K562 (cell line): ENCODE measurements around the gene CFL1. TPM values are rescaled to one million over a fixed set of nuclear protein-coding genes. Genes with fewer than 3 reads are reported as not detected.

Experiments used
- ATAC-seq: fragments of 200-7000 bp; cut with Tn5 transposase; 3 replicates; pipeline ENCODE4 v1.9.1; 2020; ENCODE audit warnings: moderate library complexity
- BruUV-seq: library from RNA; stranded (reverse); fragments of 400-500 nt; replicated peaks from 2 replicates; lab custom pipeline; 2021; lab: Mats Ljungman, UMichigan
- CTCF ChIA-PET: fragments of 300-600 bp; formaldehyde crosslinking; extraction: SDS; loops from one replicate; lab custom pipeline; 2021; ENCODE audit warnings: low intra/inter-chr PET ratio; lab: Yijun Ruan, JAX
- POLR2A ChIA-PET: fragments of 300-600, 350-650 bp; sonication (Branson Sonifier 250); formaldehyde crosslinking; extraction: SDS; loops from one replicate; lab custom pipeline; 2021; ENCODE audit warnings: antibody characterized with exemption, inconsistent platforms; lab: Yijun Ruan, JAX
- DNase-seq, 4 experiments: peaks; one replicate each; pipeline versions ENCODE4 v3.0.0 to v3.0.0-alpha.2; 2011 to 2018; ENCODE audit warnings: low spot score in 3 of 4, mixed read lengths in 3 of 4; ENCODE audit errors: extremely low read depth in 1 of 4
- FAIRE-seq: peaks from 2 replicates; lab custom pipeline; 2011; peaks lifted over from hg19 to GRCh38; lab: Jason Lieb, UNC
- H2AFZ ChIP-seq: 2 replicates; pipeline ENCODE4 v1.6.0; 2011; ENCODE audit warnings: low read depth, low read length, control low read depth, inconsistent platforms
- H3K27ac ChIP-seq: fragments of 200-600 bp; 3 replicates; pipeline ENCODE4 v1.8.0; 2011; ENCODE audit warnings: low read depth, mild to moderate bottlenecking, control low read depth, inconsistent platforms, low read length, moderate library complexity, mixed read lengths; ENCODE audit errors: extremely low read depth
- H3K27me3 ChIP-seq, 2 experiments: fragments of 300-600 bp in 1 of 2; 2 replicates in 1 of 2; 3 replicates in 1 of 2; pipeline versions ENCODE4 v1.6.0 to v1.8.0; 2011; ENCODE audit warnings: inconsistent platforms in 2 of 2, low read length in 2 of 2, mild to moderate bottlenecking in 1 of 2, mixed read lengths in 1 of 2, moderate library complexity in 1 of 2; ENCODE audit not compliant: control insufficient read depth in 2 of 2, insufficient read depth in 2 of 2
- H3K36me3 ChIP-seq: fragments of 300-600 bp; 3 replicates; pipeline ENCODE4 v1.8.0; 2011; ENCODE audit warnings: mild to moderate bottlenecking, low read length, inconsistent platforms; ENCODE audit not compliant: control insufficient read depth, insufficient read depth
- H3K4me1 ChIP-seq, 2 experiments: fragments of 200-600 bp in 1 of 2; replicated peaks in 1 of 2; 2 replicates in 1 of 2; 3 replicates in 1 of 2; pipeline versions ENCODE4 v1.5.1 to v1.8.0; 2011; ENCODE audit warnings: inconsistent platforms in 2 of 2, low read length in 2 of 2, mild to moderate bottlenecking in 1 of 2, mixed read lengths in 1 of 2, moderate library complexity in 1 of 2; ENCODE audit not compliant: control insufficient read depth in 2 of 2, insufficient read depth in 2 of 2
- H3K4me2 ChIP-seq: 2 replicates; pipeline ENCODE4 v1.6.1; 2011; ENCODE audit warnings: low read length, control low read depth, inconsistent platforms, mixed read lengths; ENCODE audit not compliant: insufficient read depth
- H3K4me3 ChIP-seq: fragments of 200-600 bp; sonication (generic), shearing (Covaris generic); 2 replicates; pipeline ENCODE4 v1.5.1; 2016; ENCODE audit warnings: control low read depth, inconsistent platforms
- H3K79me2 ChIP-seq: fragments of 200-600 bp; 3 replicates; pipeline ENCODE4 v1.8.0; 2011; ENCODE audit warnings: low read length, inconsistent platforms; ENCODE audit not compliant: control insufficient read depth, insufficient read depth
- H3K9ac ChIP-seq, 2 experiments: 2 replicates each; pipeline versions ENCODE4 v1.6.0 to v1.6.1; 2011; ENCODE audit warnings: low read depth in 2 of 2, low read length in 2 of 2, control low read depth in 1 of 2, inconsistent platforms in 1 of 2, mild to moderate bottlenecking in 1 of 2, mixed read lengths in 1 of 2; ENCODE audit not compliant: insufficient read depth in 1 of 2
- H3K9me1 ChIP-seq: one replicate; pipeline ENCODE4 v1.6.0; 2011; ENCODE audit warnings: inconsistent platforms, mild to moderate bottlenecking, low read length, moderate library complexity; ENCODE audit not compliant: control insufficient read depth, insufficient read depth
- H3K9me3 ChIP-seq: replicated peaks from 2 replicates; pipeline ENCODE4 v1.5.1; 2011; ENCODE audit warnings: low read depth, low read length, inconsistent platforms; ENCODE audit not compliant: control insufficient read depth, insufficient read depth
- H4K20me1 ChIP-seq: replicated peaks from 2 replicates; pipeline ENCODE4 v1.6.1; 2011; ENCODE audit warnings: low read length, inconsistent platforms, mixed read lengths; ENCODE audit not compliant: control insufficient read depth, insufficient read depth
- CBFB ChIP-seq: sonication (generic); formaldehyde crosslinking; IDR thresholded peaks from 2 replicates; pipeline ENCODE4 v1.4.0; 2020; ENCODE audit warnings: mild to moderate bottlenecking, missing genetic modification reagents
- CTCF ChIP-seq, 3 experiments: IDR thresholded peaks in 2 of 3; conservative IDR thresholded peaks in 1 of 3; 2 replicates each; pipeline ENCODE4 v1.5.1; 2011 to 2012; ENCODE audit warnings: low read length in 3 of 3, mild to moderate bottlenecking in 3 of 3, control low read depth in 2 of 3, improper control_type of control experiment in 1 of 3, inconsistent platforms in 1 of 3, low read depth in 1 of 3, mixed read lengths in 1 of 3, moderate library complexity in 1 of 3; ENCODE audit not compliant: insufficient read depth in 2 of 3
- FIP1L1 ChIP-seq: fragments of 200-400 bp; formaldehyde crosslinking; IDR thresholded peaks from 2 replicates; pipeline ENCODE4 v1.6.1; 2018; ENCODE audit warnings: mild to moderate bottlenecking, low read depth, low read length; ENCODE audit not compliant: poor library complexity, severe bottlenecking
- HMGN3 ChIP-seq: IDR thresholded peaks from 2 replicates; pipeline ENCODE4 v1.6.1; 2011; ENCODE audit warnings: borderline replicate concordance, low read depth, mild to moderate bottlenecking, mixed read lengths, low read length; ENCODE audit not compliant: insufficient read length; ENCODE audit errors: extremely low read depth
- MITF ChIP-seq: IDR thresholded peaks from 2 replicates; pipeline ENCODE4 v1.6.1; 2014; ENCODE audit warnings: antibody characterized with exemption
- NFYB ChIP-seq: IDR thresholded peaks from 2 replicates; pipeline ENCODE4 v1.6.1; 2011; ENCODE audit warnings: mild to moderate bottlenecking, moderate library complexity; ENCODE audit not compliant: insufficient read length; ENCODE audit errors: extremely low read depth
- OTX1 ChIP-seq: fragments of 450-650 bp; formaldehyde crosslinking; IDR thresholded peaks from 2 replicates; pipeline ENCODE4 v1.4.0; 2022; ENCODE audit warnings: mild to moderate bottlenecking
- POLR2A ChIP-seq: fragments of 450-650 bp; conservative IDR thresholded peaks from 2 replicates; pipeline ENCODE4 v1.6.1; 2016
- POLR2B ChIP-seq: fragments of 450-650 bp; IDR thresholded peaks from 2 replicates; pipeline ENCODE4 v1.6.1; 2018; ENCODE audit warnings: low read depth; ENCODE audit not compliant: partially characterized antibody
- POLR2G ChIP-seq: fragments of 200-400 bp; formaldehyde crosslinking; IDR thresholded peaks from 2 replicates; pipeline ENCODE4 v1.6.1; 2017; ENCODE audit warnings: low read depth, mild to moderate bottlenecking, antibody characterized with exemption, low read length, moderate library complexity
- RBFOX2 ChIP-seq: fragments of 200-400 bp; formaldehyde crosslinking; IDR thresholded peaks from 2 replicates; pipeline ENCODE4 v1.6.1; 2017; ENCODE audit warnings: low read depth, mild to moderate bottlenecking, low read length, moderate library complexity
- RBM22 ChIP-seq: fragments of 200-400 bp; formaldehyde crosslinking; IDR thresholded peaks from 2 replicates; pipeline ENCODE4 v1.6.1; 2018; ENCODE audit warnings: low read length, low read depth; ENCODE audit not compliant: poor library complexity, severe bottlenecking
- SIN3A ChIP-seq, 2 experiments: fragments of 150-350 bp in 1 of 2; IDR thresholded peaks; 2 replicates each; pipeline ENCODE4 v1.6.1; 2011 to 2016; ENCODE audit warnings: borderline replicate concordance in 2 of 2, low read depth in 2 of 2, low read length in 2 of 2, mild to moderate bottlenecking in 2 of 2, moderate library complexity in 2 of 2; ENCODE audit not compliant: control insufficient read depth in 1 of 2
- SMARCE1 ChIP-seq: fragments of 450-650 bp; IDR thresholded peaks from 2 replicates; pipeline ENCODE4 v1.7.1; 2016; ENCODE audit warnings: mild to moderate bottlenecking
- STAT5A ChIP-seq: IDR thresholded peaks from 2 replicates; pipeline ENCODE4 v1.6.1; 2012; ENCODE audit warnings: low read length, inconsistent platforms, borderline replicate concordance
- SUPT5H ChIP-seq: fragments of 450-650 bp; IDR thresholded peaks from 2 replicates; pipeline ENCODE4 v1.6.1; 2016
- ZBTB33 ChIP-seq: sonication (generic); formaldehyde crosslinking; IDR thresholded peaks from 2 replicates; pipeline ENCODE4 v1.8.1; 2023; ENCODE audit warnings: mild to moderate bottlenecking, missing genetic modification reagents
- ZNF347 ChIP-seq: fragments of 450-650 bp; formaldehyde crosslinking; IDR thresholded peaks from 2 replicates; pipeline ENCODE4 v1.4.0; 2020; ENCODE audit warnings: low read depth, mild to moderate bottlenecking, moderate library complexity
- WGBS: fragments of 100-300 bp; shearing (Covaris generic); methylation state at CpG from one replicate; pipeline ENCODE4 v1.1.6; 2016; ENCODE audit warnings: low coverage, mixed read lengths; ENCODE audit not compliant: insufficient coverage; ENCODE audit errors: missing lambda C conversion rate; 5-methylcytosine and 5-hydroxymethylcytosine counted together
- in situ Hi-C: fragments of 300-500 bp; cut with MboI; formaldehyde crosslinking; loops from 4 replicates; pipeline ENCODE4 v1.15.0; 2018; ENCODE audit warnings: inconsistent platforms, mixed read lengths
- intact Hi-C: fragments of 100-400 bp; cut with micrococcal nuclease; formaldehyde crosslinking; loops from 2 replicates; pipeline ENCODE4 v1.14.2; 2022
- polyA plus RNA-seq, 8 experiments: library from polyadenylated mRNA; depleted of rRNA in 4 of 8; stranded (reverse) in 5 of 8; unstranded in 3 of 8; fragments of >200 nt; fragmentation: Nextera tagmentation in 2 of 8; fragmentation: Illumina TruSeq in 1 of 8; extraction: Ambion mirVana in 2 of 8; extraction: Trizol in 1 of 8; gene quantifications; 2 replicates each; pipeline versions ENCODE4 v1.2.1 to v1.2.3, GENCODE V29; 2011 to 2014; ENCODE audit warnings: inconsistent platforms in 1 of 8, missing spikeins in 1 of 8
- total RNA-seq, 7 experiments: library from RNA; depleted of rRNA in 6 of 7; stranded (reverse); fragments of >200 nt in 6 of 7; fragmentation: Illumina TruSeq in 2 of 7; extraction: Trizol in 2 of 7; gene quantifications; 2 replicates each; pipeline versions ENCODE4 v1.2.1 to v1.2.3, GENCODE V29; 2011 to 2021; ENCODE audit warnings: low replicate concordance in 1 of 7

CFL1 gene
- total and polyA plus RNA-seq, 9 of the 15 experiments (the other 6 are each of a cell fraction or from before 2014, with no cell fraction given) = 105 to 1,101 (median 859) TPM

DNA sequence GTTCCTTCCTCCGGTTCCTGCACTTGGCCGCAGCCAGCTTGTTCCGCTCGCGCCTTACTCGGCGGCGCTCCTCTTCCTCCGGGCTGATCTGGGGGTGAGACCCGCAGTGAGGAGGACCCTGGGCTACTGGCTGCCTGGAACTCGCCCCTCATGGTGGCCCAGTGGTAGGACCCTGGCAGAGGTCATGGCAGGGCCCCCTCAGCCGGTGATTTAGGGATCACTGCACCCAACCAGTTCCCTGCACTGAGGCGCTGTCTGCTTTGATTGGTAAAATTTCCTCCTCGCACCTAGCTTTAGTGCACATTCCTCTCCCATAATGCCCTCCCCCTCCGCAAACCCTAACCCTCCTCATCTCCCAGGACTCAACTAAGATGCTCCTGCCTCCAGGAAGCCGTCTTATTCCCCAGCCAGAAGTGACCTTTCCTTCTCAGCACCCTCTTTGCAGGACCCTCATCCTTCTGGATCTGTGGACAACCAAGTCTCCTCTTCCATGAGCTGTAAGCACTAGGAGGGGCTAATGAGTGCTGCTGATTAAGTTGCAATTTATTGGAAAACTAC lies 36.1 kb upstream of the CFL1 start:
- Histone ChIP-seq H3K9ac (peak overlapping the region in 1 of 2 experiments; percentile 56; a peak in 2 of 4 replicates), H3K36me3 (peaks cover 69% of the 10 kb centered on the region), H3K79me2 (peaks cover 86% of the 10 kb centered on the region), H3K27ac (peak overlapping the region; percentile 48; the same call in 2 of the 3 replicates), H3K9me3 (no peaks in the 10 kb centered on the region), H3K4me1 (peaks cover 41 to 71% of the 10 kb centered on the region in 2 experiments), H3K4me3 (no peak overlapping the region), H3K27me3 (no peaks in the 10 kb centered on the region), H4K20me1 (peaks cover 32% of the 10 kb centered on the region), H2AFZ (no peak overlapping the region), H3K9me1 (no peaks in the 10 kb centered on the region), H3K4me2 (no peak overlapping the region)
- ChIA-PET POLR2A (interaction anchor here (0.5 to 10.0 kb wide), 18 partner anchors 8 to 266 kb away, joined by 3 to 96 read pairs (median 4); partner anchors contain the start of genes CFL1 and MUS81), CTCF (no interaction called here)
- DNase-seq (no peak), FAIRE-seq (no peak), ATAC-seq (no peak)
- WGBS = 86% methylated on average over 16 of the region's 16 CpGs
- in situ Hi-C loops = no loop called here
- intact Hi-C loops = no loop called here
- BruUV-seq = no TSS peak
- no peak for TF ChIP-seq MITF
- TF ChIP-seq ZNF347 (CRISPR knock-in tag) = no peak
- TF ChIP-seq RBFOX2 = peak; percentile 78
- TF ChIP-seq ZBTB33 (CRISPR knock-in tag) = peak; percentile 98
- 0 out of 6 replicates have a peak, but pooled peaks of 1 of the 3 experiments have one; percentile 12 for TF ChIP-seq CTCF (IDR thresholded peaks at IDR 0.05 in 2 of 3, conservative IDR thresholded peaks at IDR 0.05 in 1 of 3; ENCODE audit: insufficient read depth in 2 of 3, low read depth in 1 of 3, low read length in 3 of 3)
- peak; percentile 70 for TF ChIP-seq POLR2A
- TF ChIP-seq RBM22 = peak; percentile 96
- no peak for TF ChIP-seq SMARCE1
- TF ChIP-seq SIN3A (IDR thresholded peaks at IDR 0.05; ENCODE audit: borderline replicate concordance in 2 of 2, control insufficient read depth in 1 of 2, low read depth in 2 of 2, low read length in 2 of 2) = no peak; a peak in 1 of 4 replicates
- peak; percentile 46 for TF ChIP-seq POLR2B
- no peak for TF ChIP-seq NFYB
- TF ChIP-seq SUPT5H = peak; percentile 73
- no peak for TF ChIP-seq OTX1 (CRISPR knock-in tag)
- peak; percentile 31 for TF ChIP-seq HMGN3
- TF ChIP-seq CBFB (CRISPR knock-in tag) = no peak
- peak; percentile 88 for TF ChIP-seq POLR2G
- peak; percentile 77 for TF ChIP-seq FIP1L1
- no peak for TF ChIP-seq STAT5A
